ENCODE data around the gene GADD45A.
"Not testable (repeated sequence)": the region's sequence is repeated elsewhere in the genome, so short reads cannot be mapped to it uniquely, and the experiment has no call there.

Gene GADD45A

GRCh38 chr1:67719329-67720196, 34.6 kb downstream of the GADD45A start:
- no peak for DNase-seq

GRCh38 chr1:67721112-67721511, 36.1 kb downstream of the GADD45A start:
- DNase-seq, result no peak

GRCh38 chr1:67721650-67722291, 36.8 kb downstream of the GADD45A start:
- DNase-seq, result no peak

- DNase-seq, result peak in 1 of 56 donors; percentile 10
Measured at GRCh38 chr1:67722292-67722944, 37.4 kb downstream of the GADD45A start.

- no peak for DNase-seq
Measured at GRCh38 chr1:67723126-67723525, 38.1 kb downstream of the GADD45A start.

GRCh38 chr1:67723620-67724019, 38.6 kb downstream of the GADD45A start:
- no peak for DNase-seq

GRCh38 chr1:67724928-67725560, 40.0 kb downstream of the GADD45A start:
- peak in 7 of 56 donors; percentile 4 to 14 (median 9) for DNase-seq

GRCh38 chr1:67726224-67726623, 41.2 kb downstream of the GADD45A start:
- no peak for DNase-seq

GRCh38 chr1:67729872-67730271, 44.9 kb downstream of the GADD45A start:
- DNase-seq, result no peak

GRCh38 chr1:67730312-67730711, 45.3 kb downstream of the GADD45A start:
- DNase-seq, result not testable (repeated sequence)

- DNase-seq, result no peak
Measured at GRCh38 chr1:67731322-67731721, 46.3 kb downstream of the GADD45A start.

GRCh38 chr1:67732750-67733151, 47.8 kb downstream of the GADD45A start:
- no peak for DNase-seq

- DNase-seq, result no peak
Measured at GRCh38 chr1:67733681-67734322, 48.8 kb downstream of the GADD45A start.

GRCh38 chr1:67734323-67734690, 49.3 kb downstream of the GADD45A start:
- no peak for DNase-seq

- no peak for DNase-seq
Measured at GRCh38 chr1:67735206-67735605, 50.2 kb downstream of the GADD45A start.

GRCh38 chr1:67735806-67736627, 51.0 kb downstream of the GADD45A start:
- peak in 46 of 56 donors; percentile 10 to 79 (median 43) for DNase-seq

GRCh38 chr1:67736750-67737149, 51.7 kb downstream of the GADD45A start:
- DNase-seq, result no peak

GRCh38 chr1:67737875-67738274, 52.9 kb downstream of the GADD45A start:
- DNase-seq, result no peak

Data from amygdala (tissue), 56 donors.